ENCODE measurements around the gene EXOC6B.
"Not testable (repeated sequence)": the region's sequence is repeated elsewhere in the genome, so short reads cannot be mapped to it uniquely, and the experiment has no call there.

Gene EXOC6B

DNA sequence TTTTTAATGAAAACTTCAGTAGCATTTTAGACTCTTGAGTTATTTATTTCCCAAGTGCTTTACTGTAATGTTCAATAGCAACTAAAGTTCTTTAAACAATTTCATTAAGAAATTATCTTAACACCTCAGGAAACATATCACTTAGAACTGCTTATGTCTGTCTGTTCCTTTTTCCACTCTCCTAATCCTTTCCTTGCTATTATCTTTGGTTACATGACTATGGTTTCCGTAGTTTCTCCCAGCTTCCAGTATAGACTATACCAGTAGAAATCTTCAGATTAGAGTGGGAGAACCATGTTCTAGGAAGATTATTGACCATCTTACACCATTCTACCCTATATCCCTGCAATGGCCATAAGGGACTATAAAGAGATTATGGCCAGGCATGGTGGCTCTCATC is 280.0 kb downstream of the EXOC6B start:
- no peak for DNase-seq (ENCODE audit: low read depth)

DNA sequence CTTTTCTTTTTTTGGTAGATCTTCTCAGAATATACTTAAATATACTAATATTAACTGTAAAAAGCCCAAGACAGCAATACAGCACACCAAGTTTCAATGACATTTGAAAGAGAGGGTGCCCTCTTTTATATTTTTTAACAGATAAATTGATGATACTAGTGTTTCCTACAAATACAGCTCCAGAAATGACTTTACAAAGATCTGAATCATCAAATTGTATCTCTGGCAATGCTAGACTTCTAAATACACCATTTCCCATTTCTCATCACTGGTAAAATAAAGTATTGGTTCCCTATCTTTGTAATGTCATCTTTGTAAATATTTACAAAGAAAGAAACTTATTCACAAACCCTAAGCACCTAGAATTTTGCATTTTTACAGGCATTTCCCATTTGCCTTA is 281.3 kb downstream of the EXOC6B start:
- DNase-seq (ENCODE audit: low read depth) = no peak

DNA sequence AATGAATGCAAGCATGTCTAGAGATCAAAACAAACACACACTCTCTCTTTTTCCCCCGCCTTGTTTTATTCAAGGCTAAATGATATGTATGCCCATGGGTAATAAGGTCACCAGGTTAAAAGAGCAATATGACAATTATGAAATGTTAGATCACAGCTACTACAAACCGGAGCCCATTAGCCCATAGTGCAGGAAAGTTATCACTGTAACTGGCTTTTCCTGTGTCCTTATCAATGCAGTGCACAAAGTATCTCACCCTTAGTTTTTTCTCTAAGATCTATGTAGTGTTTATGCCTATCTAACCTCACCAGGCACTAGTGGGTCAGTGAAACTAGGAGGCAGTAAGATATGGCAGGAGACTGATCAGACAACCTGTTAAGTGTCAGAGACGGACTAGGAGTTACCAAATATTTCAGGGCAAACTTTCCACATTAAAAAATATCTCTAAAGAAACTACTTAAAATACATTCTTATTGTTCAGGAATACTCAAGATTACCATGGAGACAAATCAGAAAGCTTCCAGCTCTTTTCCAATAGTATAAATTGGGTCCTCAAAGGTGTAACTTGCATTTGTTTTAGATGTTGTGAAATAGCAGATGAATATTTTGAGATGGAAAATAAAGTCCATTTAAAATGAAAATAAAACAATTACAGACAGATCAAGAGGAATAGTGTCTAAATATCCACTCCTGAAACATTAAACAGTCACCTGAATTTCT is 282.2 kb downstream of the EXOC6B start:
- no peak for DNase-seq (ENCODE audit: low read depth)

DNA sequence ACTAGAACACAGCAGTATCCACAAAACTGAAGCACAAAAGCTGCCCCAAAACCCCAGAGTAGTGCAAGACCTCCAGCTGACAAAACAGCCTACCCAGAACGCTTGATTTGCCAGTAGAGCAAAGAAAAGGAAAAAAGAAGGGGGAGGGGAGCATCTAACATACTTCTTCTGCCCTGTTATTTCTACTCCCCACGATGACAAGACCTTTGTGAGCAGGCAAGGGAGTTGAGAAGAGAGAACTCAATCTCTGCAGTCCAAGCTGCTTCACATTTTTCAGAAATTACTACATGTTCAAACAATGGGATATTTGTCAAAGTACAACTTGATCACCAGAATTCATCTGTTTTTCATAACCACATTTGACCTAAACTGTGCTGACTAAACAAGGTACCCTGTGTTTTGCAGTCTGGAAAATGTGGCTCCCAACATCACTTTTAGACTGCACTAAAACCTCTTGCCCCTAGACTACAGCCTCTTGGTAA is 286.7 kb downstream of the EXOC6B start:
- DNase-seq (ENCODE audit: low read depth) = peak; percentile 57

DNA sequence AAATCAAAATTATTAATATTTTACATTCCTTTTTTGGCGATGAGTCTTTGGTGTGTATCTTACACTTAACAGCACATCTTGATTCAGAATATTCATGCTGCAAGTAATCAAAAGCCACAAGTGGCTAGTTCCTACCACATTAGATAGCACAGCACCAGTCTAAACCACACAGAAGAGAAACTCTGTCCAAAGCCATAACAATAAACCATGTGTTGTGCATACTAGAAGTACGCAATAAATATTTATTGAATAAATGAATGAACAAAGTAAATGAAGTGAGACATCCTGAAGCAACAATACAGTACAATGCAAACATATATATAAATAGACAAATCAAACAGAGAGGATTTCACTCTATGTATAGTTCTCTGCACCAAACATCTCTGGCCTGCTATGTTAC is 287.3 kb downstream of the EXOC6B start:
- DNase-seq (ENCODE audit: low read depth) = no peak

DNA sequence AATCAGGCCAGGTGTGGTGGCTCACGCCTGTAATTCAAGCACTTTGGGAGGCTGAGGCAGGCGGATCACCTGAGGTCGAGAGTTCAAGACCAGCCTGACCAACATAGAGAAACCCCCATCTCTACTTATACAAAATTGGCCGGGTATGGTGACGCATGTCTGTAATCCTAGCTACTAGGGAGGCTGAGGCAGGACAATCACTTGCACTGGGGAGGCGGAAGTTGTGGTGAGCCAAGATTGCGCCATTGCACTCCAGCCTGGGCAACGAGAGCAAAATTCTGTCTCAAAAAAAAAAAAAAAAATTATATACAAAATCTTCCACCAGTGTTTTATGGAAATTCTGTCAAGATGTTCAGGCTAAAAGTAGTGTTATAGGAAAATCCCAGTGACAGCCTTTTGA is 290.2 kb downstream of the EXOC6B start:
- not testable (repeated sequence) for DNase-seq (ENCODE audit: low read depth)

DNA sequence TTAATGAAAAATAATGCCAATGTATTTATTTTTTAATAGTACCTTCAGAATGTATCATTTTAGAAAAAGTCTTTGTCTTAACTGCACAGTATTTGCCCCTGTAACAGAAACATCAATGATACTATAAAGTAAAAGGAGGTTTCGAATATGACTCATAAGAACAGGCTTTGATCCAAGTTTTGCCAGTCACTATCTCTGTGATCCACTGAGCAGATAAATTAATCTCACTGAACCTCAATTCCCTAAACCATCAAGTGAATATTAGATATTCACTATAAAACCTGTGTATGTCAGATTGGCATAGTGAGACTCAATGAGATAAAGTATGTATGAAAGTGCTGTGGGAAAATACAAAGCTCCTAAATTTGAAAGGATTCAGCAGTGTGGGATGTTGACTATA is 292.1 kb downstream of the EXOC6B start:
- DNase-seq (ENCODE audit: low read depth) = no peak

DNA sequence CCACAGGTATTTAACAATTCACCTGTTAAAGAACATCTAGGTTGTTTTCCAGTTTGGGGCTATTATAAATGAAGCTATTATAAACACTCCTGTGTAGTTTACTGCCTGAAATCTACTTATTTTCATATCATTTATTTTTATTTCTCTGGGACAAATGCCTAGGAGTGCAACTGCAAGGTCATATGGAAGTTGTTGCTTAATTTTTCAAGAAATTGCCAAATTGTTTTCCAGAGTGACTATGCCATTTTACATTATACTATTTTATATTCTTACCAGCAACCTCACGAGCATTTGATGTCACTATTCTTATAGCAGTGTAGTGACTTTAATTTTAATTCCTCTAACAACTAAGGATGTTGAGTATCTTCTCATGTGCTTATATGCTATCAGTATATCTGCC is 298.4 kb downstream of the EXOC6B start:
- DNase-seq (ENCODE audit: low read depth) = no peak

DNA sequence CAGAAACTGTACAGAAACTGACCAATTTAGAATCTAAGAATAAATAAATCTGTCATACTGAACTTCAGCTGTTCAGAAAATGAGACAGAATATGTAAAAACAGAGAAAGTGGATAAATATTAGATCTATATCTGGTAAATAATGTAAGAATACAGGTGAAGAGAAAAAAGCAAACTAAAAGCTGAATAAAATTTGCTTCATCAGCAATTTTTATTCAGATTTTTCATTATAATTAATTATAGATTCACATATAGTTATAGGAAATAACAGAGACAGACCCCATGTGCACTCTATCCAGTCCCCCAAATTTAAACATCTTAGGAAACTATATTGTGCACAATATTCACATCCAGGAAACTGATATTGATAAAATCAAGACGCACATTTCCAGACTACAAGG is 299.2 kb downstream of the EXOC6B start:
- no peak for DNase-seq (ENCODE audit: low read depth)

DNA sequence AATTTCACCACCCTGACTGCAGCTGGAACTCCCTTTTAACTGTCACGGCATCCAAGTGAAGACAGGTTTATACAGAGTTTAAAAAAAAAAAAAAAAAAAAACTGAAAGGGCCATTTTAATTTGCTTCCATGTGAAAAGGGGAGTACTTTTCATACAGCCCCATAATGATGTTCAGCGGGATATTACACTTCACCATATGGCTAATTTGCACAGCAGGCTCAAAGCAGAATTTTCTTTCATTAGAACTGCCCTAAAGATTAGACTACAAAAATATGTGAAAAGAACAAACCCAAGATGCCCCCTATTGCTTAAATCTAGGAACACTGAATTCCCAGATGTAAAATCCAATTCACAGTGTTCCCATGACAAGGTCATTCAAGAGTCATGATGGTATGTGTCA is 301.8 kb downstream of the EXOC6B start:
- no peak for DNase-seq (ENCODE audit: low read depth)

DNA sequence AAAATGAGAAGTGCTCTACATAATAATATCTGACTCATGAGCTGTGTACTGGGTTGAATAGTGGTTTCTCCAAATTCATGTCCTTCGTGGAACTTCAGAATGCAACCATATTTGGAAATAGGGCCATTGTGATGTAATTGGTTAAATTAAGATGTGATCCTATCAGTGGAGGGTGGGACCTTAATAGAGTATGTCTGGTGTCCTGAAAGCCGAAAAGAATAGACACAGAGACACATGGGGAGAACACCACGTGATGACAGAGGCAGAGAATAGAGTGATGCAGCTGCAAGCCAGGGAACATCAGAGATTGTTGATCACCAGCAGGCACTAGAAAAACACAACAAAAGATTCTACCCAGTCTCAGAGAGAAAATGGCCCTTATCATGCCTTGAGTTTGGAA is 310.1 kb downstream of the EXOC6B start:
- no peak for DNase-seq (ENCODE audit: low read depth)

DNA sequence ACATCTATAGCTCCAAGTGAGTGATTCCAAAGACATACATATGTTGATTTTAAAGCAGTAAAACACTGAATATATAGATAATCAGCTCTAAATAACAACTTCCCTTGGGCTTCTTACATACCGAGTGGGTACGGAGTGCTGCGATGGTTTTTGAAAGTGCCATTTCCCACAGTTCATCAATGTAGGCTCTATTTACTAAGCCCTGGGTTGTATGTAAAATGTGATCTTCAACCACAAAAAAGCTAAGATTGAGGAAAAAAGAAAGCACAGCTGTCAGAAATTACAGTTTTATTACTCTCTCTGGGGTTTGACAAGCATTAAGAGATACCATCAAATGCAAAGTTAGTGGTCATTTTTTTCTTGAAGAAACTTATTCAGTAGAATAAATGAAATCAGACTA is 312.8 kb downstream of the EXOC6B start:
- DNase-seq (ENCODE audit: low read depth) = no peak

DNA sequence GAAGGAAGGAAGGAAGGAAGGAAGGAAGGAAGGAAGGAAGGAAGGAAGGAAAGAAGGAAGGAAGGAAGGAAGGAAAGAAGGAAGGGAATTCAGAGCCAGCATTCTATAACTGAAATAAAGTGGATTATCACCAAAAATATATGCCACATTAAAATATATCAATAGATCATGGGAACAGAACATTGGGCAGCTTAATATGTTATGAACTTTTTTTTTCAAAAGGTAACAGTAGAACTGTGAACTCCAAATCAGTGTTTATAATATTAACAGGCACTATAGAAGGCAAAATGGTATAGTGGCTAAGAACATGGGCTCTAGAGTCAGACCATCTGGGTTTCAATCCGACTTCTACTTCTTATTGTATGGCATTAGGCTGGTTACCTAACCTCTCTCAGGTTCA is 313.5 kb downstream of the EXOC6B start:
- no peak for DNase-seq (ENCODE audit: low read depth)

DNA sequence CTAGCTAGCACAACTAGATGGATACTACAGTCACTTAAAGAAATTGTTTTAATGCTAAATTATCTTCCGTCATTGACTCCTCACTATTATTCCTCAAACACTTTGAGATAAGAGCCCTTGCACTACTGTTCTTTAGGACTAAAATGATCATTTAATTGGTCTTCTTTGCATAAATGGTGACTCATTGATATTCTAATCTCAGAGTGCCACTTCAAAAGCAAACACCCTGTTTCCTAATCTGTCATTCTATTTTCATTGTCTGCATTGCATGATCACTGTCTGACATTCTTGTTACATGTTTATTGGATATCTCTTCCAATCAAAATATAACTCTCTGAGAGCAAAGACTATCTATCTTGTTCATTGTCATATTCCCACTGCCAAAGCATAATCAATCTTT is 313.9 kb downstream of the EXOC6B start:
- DNase-seq (ENCODE audit: low read depth) = no peak

DNA sequence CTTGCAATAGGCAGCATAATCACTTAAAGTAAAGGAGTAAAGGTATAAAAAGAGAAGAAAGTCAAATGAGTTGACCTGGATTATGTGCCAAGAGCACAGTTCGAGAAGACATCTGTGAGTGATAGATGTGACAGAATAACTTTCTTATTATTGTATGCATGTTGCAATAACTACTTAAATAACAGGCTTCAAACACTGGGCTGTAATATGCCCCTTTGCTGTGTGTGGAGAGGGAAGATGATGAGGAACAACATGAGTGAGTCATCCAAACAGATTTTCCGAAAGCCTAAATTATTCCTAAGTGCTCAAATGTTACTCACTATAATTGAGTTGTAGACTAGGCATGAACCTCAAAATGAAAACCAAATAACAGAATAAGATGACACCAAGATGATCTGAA is 328.1 kb downstream of the EXOC6B start:
- DNase-seq (ENCODE audit: low read depth) = no peak

DNA sequence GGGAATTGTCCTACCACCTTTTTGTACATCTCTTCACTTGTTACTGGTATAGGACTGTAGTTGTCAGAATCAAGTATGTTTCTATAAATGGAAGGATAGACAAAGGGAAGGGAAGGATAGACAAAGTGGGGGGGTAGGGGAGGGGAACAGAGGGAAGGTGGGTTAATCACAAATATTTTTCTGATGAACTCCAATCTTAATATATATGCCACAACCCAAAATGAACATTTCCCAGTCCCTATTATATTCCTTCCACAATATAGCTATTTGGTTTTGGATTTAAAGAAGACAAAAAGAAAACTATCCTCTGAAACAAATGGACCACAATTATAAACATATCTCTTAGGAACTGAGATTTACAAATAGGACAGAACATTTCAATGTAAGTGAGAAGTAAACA is 329.4 kb downstream of the EXOC6B start:
- no peak for DNase-seq (ENCODE audit: low read depth)

DNA sequence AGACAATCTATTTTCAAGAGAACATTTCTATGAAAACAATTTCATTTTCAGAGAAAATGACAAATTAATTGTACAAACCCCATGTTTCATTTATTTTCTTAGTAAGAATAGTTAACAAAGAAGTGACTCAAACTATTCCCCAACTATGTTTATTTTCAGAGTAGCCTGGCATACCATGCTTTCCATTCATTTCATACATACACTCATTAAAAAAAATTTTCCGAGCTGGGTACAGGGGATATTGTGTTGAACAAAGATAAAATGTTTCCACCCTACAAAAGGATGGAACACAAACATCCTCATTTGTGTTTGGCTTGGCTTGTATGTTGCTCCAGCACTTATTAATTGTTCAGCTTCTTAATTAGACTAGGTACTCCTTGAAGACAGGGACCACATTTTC is 331.4 kb downstream of the EXOC6B start:
- DNase-seq (ENCODE audit: low read depth) = no peak

DNA sequence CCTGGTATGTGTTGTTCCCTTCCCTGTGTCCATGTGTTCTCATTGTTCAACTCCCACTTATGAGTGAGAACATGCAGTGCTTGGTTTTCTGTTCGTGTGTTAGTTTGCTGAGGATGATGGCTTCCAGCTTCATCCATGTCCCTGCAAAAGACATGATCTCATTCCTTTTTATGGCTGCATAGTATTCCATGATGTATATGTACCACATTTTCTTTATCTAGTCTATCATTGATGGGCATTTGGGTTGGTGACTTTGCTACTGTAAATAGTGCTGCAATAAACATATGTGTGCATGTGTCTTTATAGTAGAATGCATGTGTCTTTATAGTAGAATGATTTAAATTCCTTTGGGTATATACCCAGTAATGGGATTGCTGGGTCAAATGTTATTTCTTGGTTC is 341.2 kb downstream of the EXOC6B start:
- DNase-seq (ENCODE audit: low read depth) = not testable (repeated sequence)

DNA sequence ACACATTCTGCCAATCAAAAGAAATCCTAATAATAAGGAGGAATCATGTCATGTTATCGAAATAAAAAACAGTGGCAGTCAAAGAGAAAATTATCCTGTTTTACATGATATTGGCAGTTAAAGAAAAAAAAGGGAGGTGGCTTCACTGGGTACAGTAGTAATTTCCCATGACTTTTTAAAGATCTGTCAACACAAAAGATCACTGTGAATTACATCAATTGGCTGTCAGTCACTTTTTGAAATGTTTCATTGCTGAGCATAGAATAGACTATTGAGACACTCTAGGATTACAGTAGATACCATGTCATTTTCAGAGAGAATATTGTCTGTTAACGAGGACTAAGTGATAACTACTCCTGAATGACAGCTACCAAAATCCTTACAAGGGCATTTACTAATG is 342.5 kb downstream of the EXOC6B start:
- DNase-seq (ENCODE audit: low read depth) = no peak

DNA sequence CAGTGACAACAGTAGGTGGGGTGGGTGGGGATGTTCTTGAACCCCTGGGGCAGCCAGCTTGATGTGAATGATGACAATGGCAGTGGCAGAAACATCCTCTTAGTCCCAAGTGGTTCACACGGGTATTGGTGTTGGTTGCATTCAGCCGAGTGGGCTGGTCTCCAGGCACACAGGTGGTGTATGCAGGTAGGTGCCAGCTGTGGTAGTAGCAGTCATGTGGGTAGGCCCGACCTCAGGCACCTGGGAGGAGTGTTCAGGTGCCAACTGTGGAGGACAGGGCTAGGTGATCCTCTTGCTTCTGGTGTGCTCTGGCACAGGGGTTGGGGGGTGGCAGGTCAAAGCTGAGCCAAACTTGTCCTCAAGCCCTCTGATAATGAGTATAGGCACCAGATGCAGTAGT is 350.6 kb downstream of the EXOC6B start:
- no peak for DNase-seq (ENCODE audit: low read depth)

DNA sequence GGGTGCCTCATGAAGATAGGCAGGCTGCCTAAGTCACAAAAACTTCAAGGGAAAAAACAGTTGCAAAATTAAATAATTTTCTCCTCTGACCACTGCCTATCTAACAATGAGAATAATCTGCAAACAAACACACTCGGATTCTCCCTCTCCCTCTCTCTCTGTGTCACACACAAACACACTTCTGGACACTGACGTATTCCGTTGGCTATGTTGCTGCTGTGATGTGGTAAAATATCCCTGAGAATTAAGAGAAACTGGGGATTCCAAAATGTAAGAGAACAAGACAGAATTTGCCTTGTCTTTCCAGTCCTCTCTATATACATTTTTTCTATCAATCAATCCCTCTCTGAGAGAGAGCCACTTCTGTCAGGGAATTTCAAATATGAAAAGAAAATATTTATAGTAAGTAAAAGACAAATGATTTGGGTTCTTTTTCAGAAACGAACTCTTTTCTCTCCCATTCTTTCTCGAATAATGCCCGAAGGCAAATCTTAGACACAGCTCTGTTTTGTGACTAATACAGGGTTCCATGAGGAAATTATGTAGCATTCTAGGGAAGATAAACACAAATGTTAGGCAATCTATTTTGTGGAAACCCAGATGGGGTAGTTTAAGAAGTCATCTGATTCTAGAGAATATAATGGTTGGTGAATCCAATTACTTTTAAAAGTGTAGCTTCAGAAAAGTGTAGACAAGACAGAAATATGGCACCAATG is 367.9 kb downstream of the EXOC6B start:
- DNase-seq (ENCODE audit: low read depth) = peak; percentile 5

DNA sequence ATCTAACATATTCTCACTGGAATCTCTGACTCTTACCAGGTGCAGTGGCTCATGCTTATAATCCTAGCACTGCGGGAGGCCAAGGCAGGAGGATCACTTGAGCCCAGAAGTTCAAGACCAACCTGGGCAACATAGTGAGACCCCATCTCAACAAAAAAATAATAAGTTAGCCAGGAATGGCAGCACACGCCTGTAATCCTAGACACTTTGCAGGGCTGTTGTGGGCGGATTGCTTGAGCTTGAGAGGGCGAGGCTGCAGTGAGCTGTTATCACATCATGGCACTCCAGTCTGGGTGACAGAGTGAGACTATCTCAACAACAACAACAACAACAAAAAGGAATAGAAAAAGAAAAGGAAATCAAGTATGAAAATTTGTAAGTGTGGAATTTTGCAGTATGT is 371.6 kb downstream of the EXOC6B start:
- no peak for DNase-seq (ENCODE audit: low read depth)

DNA sequence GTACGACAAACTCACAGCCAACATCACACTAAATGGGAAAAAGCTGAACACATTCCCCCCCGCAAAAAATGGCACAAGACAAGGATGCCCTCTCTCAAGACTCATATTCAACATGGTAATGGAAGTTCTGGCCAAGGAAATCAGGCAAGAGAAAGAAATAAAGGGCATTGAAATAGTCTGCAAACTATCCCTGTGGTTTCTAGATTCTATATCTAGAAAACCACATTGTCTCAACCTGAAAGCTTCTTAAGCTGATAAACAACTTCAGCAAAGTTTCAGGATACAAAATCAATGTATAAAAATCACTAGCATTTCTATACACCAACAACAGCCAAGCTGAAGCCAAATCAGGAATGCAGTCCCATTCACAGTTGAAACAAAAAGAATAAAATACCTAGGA is 383.6 kb downstream of the EXOC6B start:
- DNase-seq (ENCODE audit: low read depth) = no peak

DNA sequence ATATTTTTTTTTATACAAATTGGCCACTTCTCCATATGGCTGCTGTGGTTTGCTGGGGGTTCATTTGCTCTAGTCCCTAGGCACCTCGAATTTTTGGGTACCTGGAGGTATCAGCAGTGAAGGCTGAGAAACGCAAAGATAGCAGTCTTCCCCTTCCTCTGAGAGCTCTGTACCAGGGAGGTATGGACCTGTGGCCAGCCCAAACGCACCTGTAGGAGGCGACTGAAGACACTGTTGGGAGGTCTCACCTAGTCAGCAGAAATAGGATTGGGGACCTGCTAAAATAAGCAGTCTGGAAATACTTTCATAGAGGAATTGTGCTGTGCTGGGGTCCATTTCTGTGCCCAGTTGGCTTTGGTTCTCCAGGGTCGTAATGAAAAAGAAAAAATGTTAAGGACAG is 385.9 kb downstream of the EXOC6B start:
- DNase-seq (ENCODE audit: low read depth) = no peak

Data from fibroblast of the conjunctiva (primary cell).